Natural killer cell treated with Interleukin-12 subunit alpha and Interleukin-12 subunit beta and Interleukin-15 and Interleukin-18, amount 100 ng/mL, for 72 hours (primary cell): ENCODE data around the gene POLR3A. TPM values are rescaled to one million over a fixed set of nuclear protein-coding genes. Genes with fewer than 3 reads are reported as not detected.

ENCODE experiments used
- ATAC-seq, 2 donors: fragments of 150-1000 bp; cut with Tn5 transposase in 1 of 2; sonication (Bioruptor Pico), chemical (Tn5 transposase) in 1 of 2; 2 replicates each; pipeline ENCODE4 v1.10.0; 2021
- DNase-seq: peaks from one replicate; pipeline ENCODE4 v3.0.0; 2022; ENCODE audit warnings: low spot score
- H3K27ac Mint-ChIP-seq, 2 donors: 1 replicate in 1 of 2; 2 replicates in 1 of 2; pipeline ENCODE4 v1.8.0; 2022; ENCODE audit warnings: mixed read lengths in 2 of 2, mild to moderate bottlenecking in 1 of 2, moderate library complexity in 1 of 2
- H3K27me3 Mint-ChIP-seq, 2 donors: 1 replicate in 1 of 2; 2 replicates in 1 of 2; pipeline ENCODE4 v1.8.0; 2022; ENCODE audit warnings: mixed read lengths in 2 of 2
- H3K36me3 Mint-ChIP-seq: one replicate; pipeline ENCODE4 v1.8.0; 2022; ENCODE audit warnings: mixed read lengths
- H3K4me1 Mint-ChIP-seq, 2 donors: 1 replicate in 1 of 2; 2 replicates in 1 of 2; pipeline ENCODE4 v1.8.0; 2022; ENCODE audit warnings: low read depth in 2 of 2, mixed read lengths in 2 of 2, mild to moderate bottlenecking in 1 of 2
- H3K4me3 Mint-ChIP-seq: one replicate; pipeline ENCODE4 v1.8.0; 2022; ENCODE audit warnings: mixed read lengths
- H3K9me3 Mint-ChIP-seq: 2 replicates; pipeline ENCODE4 v1.8.0; 2022; ENCODE audit warnings: mixed read lengths
- total RNA-seq, 2 donors: library from RNA; stranded (reverse); gene quantifications; one replicate each; pipeline ENCODE4 v1.2.3, GENCODE V29; 2022

Gene POLR3A
- total RNA-seq, 2 donors from 2014 or later: 33.7 to 45.3 TPM

GRCh38 chr10:77932016-77932715 lies 97.1 kb downstream of the POLR3A start:
- no peaks in the 10 kb centered on the region for H3K36me3 Mint-ChIP-seq
- no peak overlapping the region for H3K27ac Mint-ChIP-seq
- peaks cover 0 to 7% of the 10 kb centered on the region in 2 donors for H3K27me3 Mint-ChIP-seq
- no peak overlapping the region for H3K4me3 Mint-ChIP-seq
- H3K9me3 Mint-ChIP-seq: no peaks in the 10 kb centered on the region
- no peak for DNase-seq
- no peak for ATAC-seq
- H3K4me1 Mint-ChIP-seq: peaks cover 0 to 7% of the 10 kb centered on the region in 2 donors

- H3K27me3 Mint-ChIP-seq: peaks cover 6 to 10% of the 10 kb centered on the region in 2 donors
Observed at GRCh38 chr10:77927402-77928246, 101.7 kb downstream of the POLR3A start.

GRCh38 chr10:77926566-77927401 lies 102.5 kb downstream of the POLR3A start, which contains the start of gene DLG5:
Gene DLG5, minus strand, starts transcription at chr10:77926755. Its CDS starts 235 bp downstream, at chr10:77926520.
- peaks cover 6 to 10% of the 10 kb centered on the region in 2 donors for H3K27me3 Mint-ChIP-seq
- H3K36me3 Mint-ChIP-seq: no peaks in the 10 kb centered on the region
- peak within 1 kb of the TSS; percentile 88 for H3K4me3 Mint-ChIP-seq
- H3K27ac Mint-ChIP-seq: peak within 1 kb of the TSS; percentile 8 to 23
- DNase-seq: peak; percentile 73
- no peaks in the 10 kb centered on the region for H3K9me3 Mint-ChIP-seq
- peak; percentile 84 to 89 for ATAC-seq
- peaks cover 10 to 14% of the 10 kb centered on the region in 2 donors for H3K4me1 Mint-ChIP-seq

More at GRCh38 chr10:77927402-77928246, 101.7 kb downstream of the POLR3A start:
- peak overlapping the region; percentile 8 to 23 for H3K27ac Mint-ChIP-seq
- ATAC-seq (no peak), DNase-seq (no peak)
- peak overlapping the region; percentile 59 for H3K4me3 Mint-ChIP-seq
- H3K36me3 Mint-ChIP-seq: no peaks in the 10 kb centered on the region
- H3K4me1 Mint-ChIP-seq: peaks cover 8 to 14% of the 10 kb centered on the region in 2 donors
- H3K9me3 Mint-ChIP-seq: no peaks in the 10 kb centered on the region

GRCh38 chr10:77925795-77926565 lies 103.3 kb downstream of the POLR3A start:
- Mint-ChIP-seq H3K36me3 (no peaks in the 10 kb centered on the region), H3K27me3 (peaks cover 6 to 10% of the 10 kb centered on the region in 2 donors), H3K4me1 (peaks cover 18% of the 10 kb centered on the region in 2 donors), H3K27ac (peak overlapping the region in 1 of 2 donors; percentile 12), H3K9me3 (no peaks in the 10 kb centered on the region), H3K4me3 (peak overlapping the region; percentile 88)
- ATAC-seq (peak; percentile 85 to 86), DNase-seq (peak; percentile 64)

- Mint-ChIP-seq H3K27me3 (peaks cover 6 to 10% of the 10 kb centered on the region in 2 donors), H3K27ac (peak overlapping the region; percentile 12 to 15), H3K4me1 (peaks cover 24% of the 10 kb centered on the region in 2 donors), H3K9me3 (no peaks in the 10 kb centered on the region), H3K4me3 (peak overlapping the region; percentile 88), H3K36me3 (no peaks in the 10 kb centered on the region)
- DNase-seq (no peak), ATAC-seq (no peak)
Observed at GRCh38 chr10:77925410-77925794, 103.9 kb downstream of the POLR3A start.

GRCh38 chr10:77922566-77923179 lies 106.6 kb downstream of the POLR3A start:
- peaks cover 26 to 30% of the 10 kb centered on the region in 2 donors for H3K4me1 Mint-ChIP-seq
- H3K4me3 Mint-ChIP-seq: no peak overlapping the region
- DNase-seq: no peak
- H3K27ac Mint-ChIP-seq: no peak overlapping the region
- no peaks in the 10 kb centered on the region for H3K36me3 Mint-ChIP-seq
- no peaks in the 10 kb centered on the region for H3K9me3 Mint-ChIP-seq
- ATAC-seq: no peak
- H3K27me3 Mint-ChIP-seq: peaks cover 6% of the 10 kb centered on the region in 2 donors

- H3K9me3 Mint-ChIP-seq: no peaks in the 10 kb centered on the region
- no peak for DNase-seq
- H3K27me3 Mint-ChIP-seq: peaks cover 2 to 6% of the 10 kb centered on the region in 2 donors
- H3K27ac Mint-ChIP-seq: no peak overlapping the region
- no peak overlapping the region for H3K4me3 Mint-ChIP-seq
- peaks cover 25 to 26% of the 10 kb centered on the region in 2 donors for H3K4me1 Mint-ChIP-seq
- ATAC-seq: no peak
- no peaks in the 10 kb centered on the region for H3K36me3 Mint-ChIP-seq
Observed at GRCh38 chr10:77922055-77922454, 107.3 kb downstream of the POLR3A start.

- Mint-ChIP-seq H3K27ac (no peak overlapping the region), H3K36me3 (no peaks in the 10 kb centered on the region), H3K27me3 (peaks cover 2 to 6% of the 10 kb centered on the region in 2 donors), H3K9me3 (no peaks in the 10 kb centered on the region), H3K4me3 (no peak overlapping the region), H3K4me1 (peaks cover 25 to 26% of the 10 kb centered on the region in 2 donors)
- DNase-seq (no peak), ATAC-seq (no peak)
Observed at GRCh38 chr10:77921395-77921794, 107.9 kb downstream of the POLR3A start.

- no peak overlapping the region for H3K27ac Mint-ChIP-seq
- ATAC-seq (no peak), DNase-seq (no peak)
- no peak overlapping the region for H3K4me3 Mint-ChIP-seq
- no peaks in the 10 kb centered on the region for H3K9me3 Mint-ChIP-seq
- H3K4me1 Mint-ChIP-seq: peaks cover 24 to 25% of the 10 kb centered on the region in 2 donors
- H3K36me3 Mint-ChIP-seq: no peaks in the 10 kb centered on the region
- H3K27me3 Mint-ChIP-seq: peaks cover 2 to 5% of the 10 kb centered on the region in 2 donors
Observed at GRCh38 chr10:77920495-77920894, 108.8 kb downstream of the POLR3A start.

GRCh38 chr10:77919713-77920108 lies 109.6 kb downstream of the POLR3A start:
- no peak for DNase-seq
- Mint-ChIP-seq H3K4me3 (no peak overlapping the region), H3K4me1 (peaks cover 18% of the 10 kb centered on the region in 2 donors), H3K36me3 (no peaks in the 10 kb centered on the region), H3K27me3 (no peaks in the 10 kb centered on the region), H3K9me3 (no peaks in the 10 kb centered on the region), H3K27ac (no peak overlapping the region)
- ATAC-seq: no peak
